B cell (primary cell): ENCODE data around the gene LGALS4. TPM values are rescaled to one million over a fixed set of nuclear protein-coding genes. Genes with fewer than 3 reads are reported as not detected.
A peak's percentile ranks its signal among the peaks of the same experiment; 100 is the strongest.

ENCODE experiments used
- ATAC-seq: fragments of 200-7000 bp; cut with Tn5 transposase; one replicate; pipeline ENCODE4 v1.10.0; 2021; ENCODE audit warnings: low read depth, mild to moderate bottlenecking, moderate number of reproducible peaks, moderate library complexity
- CTCF ChIA-PET: fragments of 350-600 bp; sonication (Branson Sonifier 250); formaldehyde crosslinking; loops from one replicate; lab custom pipeline; 2021; ENCODE audit warnings: antibody characterized with exemption, inconsistent platforms; lab: Charles Lee
- POLR2A ChIA-PET: fragments of 350-600 bp; sonication (Branson Sonifier 250); formaldehyde crosslinking; loops from one replicate; lab custom pipeline; 2021; ENCODE audit warnings: antibody characterized with exemption; lab: Charles Lee
- DNase-seq: peaks from one replicate; pipeline ENCODE4 v3.0.0; 2013
- H2AFZ ChIP-seq: 2 replicates; pipeline ENCODE4 v1.6.1; 2012; ENCODE audit warnings: mild to moderate bottlenecking, low read depth, low read length; ENCODE audit not compliant: insufficient read depth, poor library complexity, severe bottlenecking
- H3K27ac ChIP-seq, 2 donors: 1 replicate in 1 of 2; 2 replicates in 1 of 2; pipeline ENCODE4 v1.5.1; 2012 to 2013; ENCODE audit warnings: low read length in 2 of 2, mild to moderate bottlenecking in 2 of 2, moderate library complexity in 1 of 2
- H3K27me3 ChIP-seq, 4 experiments: fragments of 200-600 bp in 1 of 4; sonication (generic) in 1 of 4; replicated peaks in 1 of 4; 1 replicate in 2 of 4; 2 replicates in 2 of 4; pipeline versions ENCODE4 v1.6.1 to v1.7.0; 2013 to 2016; ENCODE audit warnings: low read length in 3 of 4, mild to moderate bottlenecking in 2 of 4, mixed read lengths in 1 of 4, moderate library complexity in 1 of 4; ENCODE audit not compliant: insufficient read depth in 4 of 4, control insufficient read depth in 3 of 4; ENCODE audit errors: control extremely low read depth in 1 of 4
- H3K36me3 ChIP-seq, 2 experiments: replicated peaks in 1 of 2; 1 replicate in 1 of 2; 2 replicates in 1 of 2; pipeline versions ENCODE4 v1.6.1 to v1.7.1; 2013; ENCODE audit warnings: low read length in 1 of 2; ENCODE audit not compliant: insufficient read depth in 2 of 2, control insufficient read depth in 1 of 2; ENCODE audit errors: control extremely low read depth in 1 of 2, extremely low read depth in 1 of 2
- H3K4me1 ChIP-seq, 2 donors: fragments of 200-600 bp in 1 of 2; sonication (generic) in 1 of 2; 1 replicate in 1 of 2; 2 replicates in 1 of 2; pipeline versions ENCODE4 v1.5.1 to v1.6.1; 2013 to 2017; ENCODE audit warnings: low read length in 2 of 2; ENCODE audit not compliant: control insufficient read depth in 2 of 2, insufficient read depth in 2 of 2
- H3K4me2 ChIP-seq: replicated peaks from 2 replicates; pipeline ENCODE3; 2012; ENCODE audit warnings: mild to moderate bottlenecking, low read depth, low read length; ENCODE audit not compliant: poor library complexity, severe bottlenecking
- H3K4me3 ChIP-seq, 5 experiments: fragments of 200-600 bp in 1 of 5; sonication (generic) in 1 of 5; 1 replicate in 3 of 5; 2 replicates in 2 of 5; pipeline versions ENCODE4 v1.5.1 to v1.7.0; 2011 to 2016; ENCODE audit warnings: low read length in 4 of 5, mild to moderate bottlenecking in 4 of 5, low read depth in 2 of 5, control low read depth in 1 of 5, moderate library complexity in 1 of 5; ENCODE audit not compliant: insufficient read depth in 1 of 5; ENCODE audit errors: control extremely low read depth in 1 of 5, extremely low read depth in 1 of 5
- H3K79me2 ChIP-seq: fragments of 200-600 bp; sonication (generic); one replicate; pipeline ENCODE4 v1.6.0; 2016; ENCODE audit warnings: low read length; ENCODE audit not compliant: control insufficient read depth, insufficient read depth
- H3K9ac ChIP-seq: fragments of 200-600 bp; sonication (generic); 2 replicates; pipeline ENCODE4 v1.6.1; 2017; ENCODE audit warnings: mild to moderate bottlenecking, low read length, moderate library complexity
- H3K9me3 ChIP-seq, 3 donors: one replicate each; pipeline versions ENCODE4 v1.6.1 to v1.7.1; 2013; ENCODE audit warnings: low read length in 2 of 3; ENCODE audit not compliant: control insufficient read depth in 2 of 3, insufficient read depth in 1 of 3; ENCODE audit errors: control extremely low read depth in 1 of 3
- H4K20me1 ChIP-seq: 2 replicates; pipeline ENCODE4 v1.6.0; 2012; ENCODE audit warnings: mild to moderate bottlenecking, low read length; ENCODE audit not compliant: insufficient read depth, control insufficient read depth, poor library complexity, severe bottlenecking
- H3K27ac Mint-ChIP-seq: one replicate; pipeline ENCODE4 v1.8.0; 2021; ENCODE audit warnings: mixed read lengths
- H3K27me3 Mint-ChIP-seq: one replicate; pipeline ENCODE4 v1.8.0; 2021; ENCODE audit warnings: mixed read lengths
- H3K4me1 Mint-ChIP-seq: one replicate; pipeline ENCODE4 v1.8.0; 2021; ENCODE audit warnings: mixed read lengths
- H3K4me3 Mint-ChIP-seq: one replicate; pipeline ENCODE4 v1.8.0; 2021; ENCODE audit warnings: mixed read lengths
- H3K9me3 Mint-ChIP-seq: one replicate; pipeline ENCODE4 v1.8.0; 2022; ENCODE audit warnings: mixed read lengths; ENCODE audit not compliant: insufficient read depth
- CTCF ChIP-seq: fragments of 200-600 bp; IDR thresholded peaks from one replicate; pipeline ENCODE4 v1.8.0; 2022; ENCODE audit warnings: antibody characterized with exemption, mild to moderate bottlenecking
- EZH2 ChIP-seq: IDR thresholded peaks from 2 replicates; pipeline ENCODE4 v1.6.1; 2012; ENCODE audit warnings: borderline replicate concordance, low read depth, mild to moderate bottlenecking, moderate library complexity, low read length; ENCODE audit not compliant: insufficient read depth, poor library complexity, severe bottlenecking
- WGBS: methylation state at CpG from one replicate; pipeline ENCODE4 v1.1.5; 2013; ENCODE audit warnings: missing lambda C conversion rate; ENCODE audit not compliant: insufficient coverage; 5-methylcytosine and 5-hydroxymethylcytosine counted together
- intact Hi-C: fragments of 100-400 bp; cut with micrococcal nuclease; formaldehyde crosslinking; loops from one replicate; pipeline ENCODE4 v1.10.0; 2022
- polyA plus RNA-seq: library from polyadenylated mRNA; depleted of rRNA; stranded (reverse); fragments of >200 nt; gene quantifications from 2 replicates; pipeline ENCODE4 v1.2.3, GENCODE V29; 2012
- total RNA-seq, 2 donors: library from RNA; stranded (reverse); fragments of 120-200 nt in 1 of 2; gene quantifications; 1 replicate in 1 of 2; 2 replicates in 1 of 2; pipeline versions ENCODE4 v1.2.3 to v1.2.4, GENCODE V29; 2013 to 2022

LGALS4 gene
- total and polyA plus RNA-seq, 2 donors (not counting 1 experiment from before 2014, with no cell fraction given), result 5.4 to 8.4 TPM

- Histone ChIP-seq H3K9me3 (peaks cover 0 to 3% (median 0%) of the 10 kb centered on the region in 3 donors), H3K27me3 (no peaks in the 10 kb centered on the region), H3K27ac (peak overlapping the region; percentile 82 to 95), H3K4me2 (peak overlapping the region; percentile 92), H3K9ac (peak overlapping the region; percentile 76), H3K4me3 (peak overlapping the region; percentile 63 to 95 (median 83)), H3K79me2 (peaks cover 29% of the 10 kb centered on the region), H4K20me1 (peaks cover 31% of the 10 kb centered on the region), H2AFZ (peak overlapping the region; percentile 64), H3K4me1 (peaks cover 35 to 50% of the 10 kb centered on the region in 2 donors), H3K36me3 (peaks cover 8 to 28% of the 10 kb centered on the region in 2 experiments)
- Mint-ChIP-seq H3K4me1 (peaks cover 49% of the 10 kb centered on the region), H3K27ac (peak overlapping the region; percentile 99), H3K9me3 (no peaks in the 10 kb centered on the region), H3K27me3 (no peaks in the 10 kb centered on the region), H3K4me3 (peak overlapping the region; percentile 92)
- intact Hi-C loops, result loop anchor here (1.0 to 5.0 kb wide), 6 partner anchors 13 to 232 kb away; partner anchors contain the start of genes ACTN4, EIF3K, NFKBIB and SIRT2
- no peak for TF ChIP-seq CTCF
- TF ChIP-seq EZH2, result no peak
- ATAC-seq (no peak), DNase-seq (peak; percentile 77)
- ChIA-PET CTCF (interaction anchor here (1.0 to 4.6 kb wide), 7 partner anchors 10 to 79 kb away, joined by 3 to 62 read pairs (median 5); partner anchors contain the start of genes ECH1, MRPS12, RINL and SARS2), POLR2A (interaction anchor here (0.5 to 8.7 kb wide), 8 partner anchors 10 to 1109 kb away, joined by 3 to 237 read pairs (median 7); partner anchors contain the start of genes ECH1, NFKBIB, RINL and SIRT2)
- 1% methylated on average over 37 of the region's 40 CpGs for WGBS
Observed at GRCh38 chr19:38850976-38851621, 38.4 kb upstream of the LGALS4 start.
